GM19328 (cell line): Measurements from ENCODE around the gene B3GALT5.

ENCODE experiments used
- ATAC-seq: cut with Tn5 transposase; IDR thresholded peaks from one replicate; pipeline ENCODE4 v1.9.1; 2021; ENCODE audit warnings: mild to moderate bottlenecking, moderate library complexity; ENCODE audit not compliant: unreplicated experiment

Gene B3GALT5

GRCh38 chr21:39644062-39644560 is 31.4 kb downstream of the B3GALT5 start:
- no peak for ATAC-seq

- no peak for ATAC-seq
These were observed 32.6 kb downstream of the B3GALT5 start for GRCh38 chr21:39645331-39645730.

- no peak for ATAC-seq
These were observed 34.7 kb downstream of the B3GALT5 start for GRCh38 chr21:39647476-39647875.

GRCh38 chr21:39648879-39649278 is 36.1 kb downstream of the B3GALT5 start:
- ATAC-seq, result no peak

- ATAC-seq, result no peak
These were observed 36.8 kb downstream of the B3GALT5 start for GRCh38 chr21:39649526-39649925.

GRCh38 chr21:39650306-39650705 is 37.6 kb downstream of the B3GALT5 start:
- ATAC-seq, result no peak

- ATAC-seq, result no peak
These were observed 38.1 kb downstream of the B3GALT5 start for GRCh38 chr21:39650801-39651200.

GRCh38 chr21:39651206-39651605 is 38.5 kb downstream of the B3GALT5 start:
- no peak for ATAC-seq

GRCh38 chr21:39654951-39655350 is 42.2 kb downstream of the B3GALT5 start:
- no peak for ATAC-seq

GRCh38 chr21:39655589-39655988 is 42.8 kb downstream of the B3GALT5 start:
- ATAC-seq, result no peak

GRCh38 chr21:39656209-39656608 is 43.5 kb downstream of the B3GALT5 start:
- no peak for ATAC-seq

GRCh38 chr21:39657091-39657689 is 44.5 kb downstream of the B3GALT5 start:
- no peak for ATAC-seq

- no peak for ATAC-seq
These were observed 45.3 kb downstream of the B3GALT5 start for GRCh38 chr21:39658066-39658465.

- no peak for ATAC-seq
These were observed 46.5 kb downstream of the B3GALT5 start for GRCh38 chr21:39659070-39659815.

- ATAC-seq, result no peak
These were observed 47.6 kb downstream of the B3GALT5 start for GRCh38 chr21:39660191-39660980.

- ATAC-seq, result no peak
These were observed 48.4 kb downstream of the B3GALT5 start for GRCh38 chr21:39661121-39661520.

GRCh38 chr21:39661740-39662139 is 49.0 kb downstream of the B3GALT5 start:
- no peak for ATAC-seq

- ATAC-seq, result no peak
These were observed 49.7 kb downstream of the B3GALT5 start for GRCh38 chr21:39662411-39662953.

- no peak for ATAC-seq
These were observed 50.3 kb downstream of the B3GALT5 start for GRCh38 chr21:39663066-39663465.

- ATAC-seq, result no peak
These were observed 51.2 kb downstream of the B3GALT5 start for GRCh38 chr21:39663742-39664492.

- ATAC-seq, result no peak
These were observed 51.8 kb downstream of the B3GALT5 start for GRCh38 chr21:39664586-39664985.
